GM23248 (cell line): Measurements from ENCODE around the gene SLC12A3.

Experiments used
- EZH2 ChIP-seq: fragments of 200-600 bp; sonication (generic); IDR thresholded peaks from 2 replicates; pipeline ENCODE4 v1.6.1; 2018; ENCODE audit warnings: antibody characterized with exemption, mild to moderate bottlenecking; ENCODE audit not compliant: insufficient read depth, poor library complexity, severe bottlenecking
- EZH2phosphoT487 ChIP-seq: fragments of 200-600 bp; sonication (generic); IDR thresholded peaks from 2 replicates; pipeline ENCODE4 v1.6.1; 2018; ENCODE audit warnings: antibody characterized with exemption, moderate library complexity, mild to moderate bottlenecking, low read depth; ENCODE audit not compliant: insufficient read depth

DNA sequence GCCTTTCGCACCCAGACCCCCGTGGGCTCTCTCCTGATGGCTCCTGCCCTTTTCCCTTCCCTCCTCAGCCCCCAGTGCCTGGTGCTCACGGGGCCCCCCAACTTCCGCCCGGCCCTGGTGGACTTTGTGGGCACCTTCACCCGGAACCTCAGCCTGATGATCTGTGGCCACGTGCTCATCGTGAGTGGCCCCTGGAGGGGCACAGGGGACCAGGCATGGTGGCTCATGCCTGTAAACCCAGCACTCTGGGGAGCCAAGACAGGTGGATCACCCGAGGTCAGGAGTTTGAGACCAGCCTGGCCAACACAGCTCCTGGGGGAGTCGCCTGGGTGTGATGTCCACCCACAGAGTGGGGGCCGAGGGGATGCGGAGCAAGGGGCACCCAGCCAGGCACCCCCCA, 21.3 kb downstream of the SLC12A3 start:
- TF ChIP-seq EZH2phosphoT487 (no peak), EZH2 (no peak)
